Ovary (tissue), 3 donors: ENCODE data around the gene TMBIM4.

ENCODE experiments used
- CTCF ChIP-seq, 3 donors: fragments of 450-650 bp in 2 of 3; fragments of 200-600 bp in 1 of 3; IDR thresholded peaks; one replicate each; pipeline versions ENCODE4 v1.5.1 to v1.8.0; 2016 to 2022; ENCODE audit warnings: antibody characterized with exemption in 3 of 3, mild to moderate bottlenecking in 1 of 3
- POLR2A ChIP-seq: fragments of 450-650 bp; IDR thresholded peaks from one replicate; pipeline ENCODE4 v1.6.1; 2017; ENCODE audit warnings: antibody characterized with exemption, mild to moderate bottlenecking, moderate library complexity
- donor health status: DM: no; HTN: no; CAD: no.

GRCh38 chr12:66107451-66107915 lies 62.3 kb downstream of the TMBIM4 start:
- TF ChIP-seq CTCF (IDR thresholded peaks at IDR 0.05), result peak; percentile 59 to 73 (median 60)
- no peak for TF ChIP-seq POLR2A
